IMR-90 (cell line): ENCODE results near the gene SLC25A33. TPM values are rescaled to one million over a fixed set of nuclear protein-coding genes. Genes with fewer than 3 reads are reported as not detected.

ENCODE experiments used
- ATAC-seq: fragments of 200-7000 bp; cut with Tn5 transposase; 2 replicates; pipeline ENCODE4 v1.9.1; 2020; ENCODE audit warnings: low read depth, mild to moderate bottlenecking, moderate library complexity
- BruUV-seq: library from RNA; stranded (reverse); fragments of 400-500 nt; replicated peaks from 2 replicates; lab custom pipeline; 2021; lab: Mats Ljungman, UMichigan
- CTCF ChIA-PET: fragments of 300-600 bp; formaldehyde crosslinking; extraction: SDS; loops from one replicate; lab custom pipeline; 2021; ENCODE audit warnings: antibody characterized with exemption; lab: Yijun Ruan, JAX
- POLR2A ChIA-PET: fragments of 300-600 bp; sonication (Branson Sonifier 250); formaldehyde crosslinking; loops from one replicate; lab custom pipeline; 2022; ENCODE audit warnings: antibody characterized with exemption; ENCODE audit not compliant: unreplicated experiment; lab: Charles Lee
- DNase-seq: peaks from one replicate; pipeline ENCODE4 v3.0.0; 2013
- H2AFZ ChIP-seq: replicated peaks from 2 replicates; pipeline ENCODE3; 2013; ENCODE audit warnings: low read length, mild to moderate bottlenecking; ENCODE audit not compliant: poor library complexity
- H2AK5ac ChIP-seq: 2 replicates; pipeline ENCODE4 v1.6.1; 2013; ENCODE audit warnings: low read depth, low read length, inconsistent platforms
- H2AK9ac ChIP-seq: replicated peaks from 2 replicates; pipeline ENCODE3; 2013; ENCODE audit warnings: mild to moderate bottlenecking, low read depth, low read length, moderate library complexity; ENCODE audit not compliant: poor library complexity
- H2BK120ac ChIP-seq: 2 replicates; pipeline ENCODE4 v1.6.1; 2013; ENCODE audit warnings: low read depth, low read length, inconsistent platforms
- H2BK15ac ChIP-seq: 3 replicates; pipeline ENCODE4 v1.6.1; 2013; ENCODE audit warnings: low read depth, low read length, inconsistent platforms
- H2BK20ac ChIP-seq: 2 replicates; pipeline ENCODE4 v1.6.1; 2013; ENCODE audit warnings: low read depth, mild to moderate bottlenecking, inconsistent platforms, low read length, moderate library complexity
- H2BK5ac ChIP-seq: 2 replicates; pipeline ENCODE4 v1.6.1; 2013; ENCODE audit warnings: mild to moderate bottlenecking, low read depth, low read length, inconsistent platforms; ENCODE audit not compliant: poor library complexity, severe bottlenecking
- H3K14ac ChIP-seq: replicated peaks from 2 replicates; pipeline ENCODE4 v1.6.1; 2013; ENCODE audit warnings: low read depth, low read length, inconsistent platforms
- H3K18ac ChIP-seq: 2 replicates; pipeline ENCODE4 v1.6.1; 2013; ENCODE audit warnings: low read depth, low read length, control low read depth
- H3K23ac ChIP-seq: 2 replicates; pipeline ENCODE4 v1.6.1; 2013; ENCODE audit warnings: low read depth, low read length, inconsistent platforms
- H3K27ac ChIP-seq: 2 replicates; pipeline ENCODE4 v1.5.1; 2013; ENCODE audit warnings: mild to moderate bottlenecking, control low read depth, low read length; ENCODE audit not compliant: insufficient read depth
- H3K27me3 ChIP-seq: 2 replicates; pipeline ENCODE4 v1.6.1; 2013; ENCODE audit warnings: low read length; ENCODE audit not compliant: control insufficient read depth, insufficient read depth
- H3K36me3 ChIP-seq: 2 replicates; pipeline ENCODE4 v1.6.1; 2013; ENCODE audit warnings: low read length, mixed read lengths; ENCODE audit not compliant: control insufficient read depth, insufficient read depth
- H3K4ac ChIP-seq: 2 replicates; pipeline ENCODE4 v1.6.1; 2013; ENCODE audit warnings: low read depth, low read length, inconsistent platforms
- H3K4me1 ChIP-seq: 2 replicates; pipeline ENCODE4 v1.6.1; 2013; ENCODE audit warnings: low read length, mixed read lengths; ENCODE audit not compliant: control insufficient read depth, insufficient read depth
- H3K4me2 ChIP-seq: 2 replicates; pipeline ENCODE4 v1.6.1; 2013; ENCODE audit warnings: low read depth, mild to moderate bottlenecking, control low read depth, low read length, moderate library complexity
- H3K4me3 ChIP-seq: 2 replicates; pipeline ENCODE4 v1.5.1; 2013; ENCODE audit warnings: low read depth, mild to moderate bottlenecking, control low read depth, low read length, moderate library complexity; ENCODE audit not compliant: insufficient read depth
- H3K56ac ChIP-seq: 2 replicates; pipeline ENCODE4 v1.6.1; 2013; ENCODE audit warnings: low read length, inconsistent platforms; ENCODE audit not compliant: insufficient read depth; ENCODE audit errors: extremely low read depth
- H3K79me1 ChIP-seq, 2 experiments: 2 replicates each; pipeline ENCODE4 v1.6.1; 2013; ENCODE audit warnings: low read length in 2 of 2, inconsistent platforms in 1 of 2, low read depth in 1 of 2
- H3K9ac ChIP-seq: 2 replicates; pipeline ENCODE4 v1.6.1; 2013; ENCODE audit warnings: low read depth, low read length, control low read depth
- H3K9me1 ChIP-seq: 2 replicates; pipeline ENCODE4 v1.6.1; 2013; ENCODE audit warnings: low read length, inconsistent platforms; ENCODE audit not compliant: insufficient read depth
- H3K9me3 ChIP-seq: 2 replicates; pipeline ENCODE4 v1.6.1; 2013; ENCODE audit warnings: low read length; ENCODE audit not compliant: control insufficient read depth, insufficient read depth
- H4K20me1 ChIP-seq: 2 replicates; pipeline ENCODE4 v1.6.1; 2013; ENCODE audit warnings: low read length, inconsistent platforms; ENCODE audit not compliant: insufficient read depth
- H4K5ac ChIP-seq: 2 replicates; pipeline ENCODE4 v1.6.1; 2013; ENCODE audit warnings: mild to moderate bottlenecking, low read depth, low read length, control low read depth
- H4K8ac ChIP-seq, 2 experiments: 2 replicates each; pipeline ENCODE4 v1.6.1; 2013; ENCODE audit warnings: low read depth in 2 of 2, low read length in 2 of 2, control low read depth in 1 of 2, inconsistent platforms in 1 of 2
- H4K91ac ChIP-seq: 2 replicates; pipeline ENCODE4 v1.6.1; 2013; ENCODE audit warnings: low read depth, low read length, inconsistent platforms; ENCODE audit not compliant: insufficient read depth
- BHLHE40 ChIP-seq: fragments of 150-350 bp; IDR thresholded peaks from 2 replicates; pipeline ENCODE4 v1.6.1; 2016; ENCODE audit warnings: mild to moderate bottlenecking, low read depth, low read length
- CEBPB ChIP-seq: IDR thresholded peaks from 2 replicates; pipeline ENCODE4 v1.6.1; 2012; ENCODE audit warnings: low read depth, low read length, improper control_type of control experiment
- CHD1 ChIP-seq: IDR thresholded peaks from 2 replicates; pipeline ENCODE4 v1.6.1; 2012; ENCODE audit warnings: low read depth, low read length, improper control_type of control experiment
- CTCF ChIP-seq: conservative IDR thresholded peaks from 2 replicates; pipeline ENCODE4 v1.5.1; 2012; ENCODE audit warnings: mild to moderate bottlenecking, low read depth, low read length, improper control_type of control experiment
- ELK1 ChIP-seq: fragments of 150-350 bp; IDR thresholded peaks from 2 replicates; pipeline ENCODE4 v1.6.1; 2016; ENCODE audit warnings: low read depth, mild to moderate bottlenecking, low read length, moderate library complexity, borderline replicate concordance
- FOS ChIP-seq: fragments of 150-350 bp; IDR thresholded peaks from 2 replicates; pipeline ENCODE4 v1.6.1; 2016; ENCODE audit warnings: low read depth, low read length
- MAFK ChIP-seq: IDR thresholded peaks from 2 replicates; pipeline ENCODE4 v1.6.1; 2012; ENCODE audit warnings: low read depth, low read length, improper control_type of control experiment
- MAZ ChIP-seq: IDR thresholded peaks from 2 replicates; pipeline ENCODE4 v1.6.1; 2012; ENCODE audit warnings: low read depth, mild to moderate bottlenecking, low read length, improper control_type of control experiment, moderate library complexity, borderline replicate concordance
- MXI1 ChIP-seq: IDR thresholded peaks from 2 replicates; pipeline ENCODE4 v1.6.1; 2012; ENCODE audit warnings: low read depth, mild to moderate bottlenecking, low read length, moderate library complexity, borderline replicate concordance
- NFE2L2 ChIP-seq: fragments of 150-350 bp; IDR thresholded peaks from 2 replicates; pipeline ENCODE4 v1.6.1; 2016; ENCODE audit warnings: low read depth, mild to moderate bottlenecking, low read length
- RAD21 ChIP-seq: IDR thresholded peaks from 2 replicates; pipeline ENCODE4 v1.6.1; 2012; ENCODE audit warnings: low read length, improper control_type of control experiment
- RCOR1 ChIP-seq: IDR thresholded peaks from 2 replicates; pipeline ENCODE4 v1.6.1; 2012; ENCODE audit warnings: mild to moderate bottlenecking, low read length, improper control_type of control experiment; ENCODE audit not compliant: insufficient replicate concordance
- RFX5 ChIP-seq: IDR thresholded peaks from 2 replicates; pipeline ENCODE4 v1.8.0; 2012; ENCODE audit warnings: low read depth, mild to moderate bottlenecking, low read length, moderate library complexity
- SMC3 ChIP-seq: fragments of 150-350 bp; IDR thresholded peaks from 2 replicates; pipeline ENCODE4 v1.6.1; 2016; ENCODE audit warnings: low read depth, mild to moderate bottlenecking, antibody characterized with exemption, low read length, moderate library complexity
- WGBS, 2 experiments: methylation state at CpG; one replicate each; pipeline versions ENCODE4 v1.1.5 to v1.1.7; 2013; ENCODE audit warnings: missing lambda C conversion rate in 2 of 2; ENCODE audit not compliant: insufficient read length in 1 of 2; ENCODE audit errors: extremely low coverage in 2 of 2; 5-methylcytosine and 5-hydroxymethylcytosine counted together
- dilution Hi-C: fragments of 300-500 bp; cut with HindIII; formaldehyde crosslinking; loops from one replicate; pipeline ENCODE4 v1.14.3; 2018; ENCODE audit warnings: low sequenced_read_pairs; ENCODE audit not compliant: unreplicated experiment
- in situ Hi-C: fragments of 300-500 bp; cut with MboI; formaldehyde crosslinking; loops from 3 replicates; pipeline ENCODE4 v1.14.3; 2019; ENCODE audit warnings: low sequenced_read_pairs, inconsistent platforms, mixed read lengths
- intact Hi-C: fragments of 100-400 bp; cut with micrococcal nuclease; formaldehyde crosslinking; loops from 2 replicates; pipeline ENCODE4 v1.10.0; 2022
- polyA plus RNA-seq, 3 experiments: library from polyadenylated mRNA; depleted of rRNA; stranded (reverse); fragments of >200 nt; gene quantifications; 2 replicates each; pipeline ENCODE4 v1.2.3, GENCODE V29; 2012; ENCODE audit warnings: low replicate concordance in 1 of 3
- total RNA-seq: library from RNA; depleted of rRNA; stranded (reverse); fragments of >200 nt; gene quantifications from 2 replicates; pipeline ENCODE4 v1.2.3, GENCODE V29; 2012

Gene SLC25A33
- total and polyA plus RNA-seq, 2 of the 4 experiments (the other 2 are of a cell fraction), result 2.5 to 3.0 TPM

- no peak for TF ChIP-seq SMC3
- no peak for TF ChIP-seq MAZ
- no peak for TF ChIP-seq MXI1
- no peak for TF ChIP-seq RAD21
- TF ChIP-seq ELK1, result no peak
- no peak for TF ChIP-seq RCOR1
- TF ChIP-seq FOS, result no peak
- no peak for TF ChIP-seq BHLHE40
- no peak for TF ChIP-seq MAFK
- TF ChIP-seq CEBPB, result no peak
- no peak for TF ChIP-seq CTCF
- no peak for TF ChIP-seq NFE2L2
- no peak for TF ChIP-seq CHD1
- TF ChIP-seq RFX5, result no peak
- H3K18ac ChIP-seq, result no peak overlapping the region
- peak overlapping the region; percentile 32 for H2AFZ ChIP-seq
- peaks cover 12% of the 10 kb centered on the region for H3K27me3 ChIP-seq
- no peak overlapping the region for H2BK20ac ChIP-seq
- no peak overlapping the region for H3K14ac ChIP-seq
- WGBS, 2 experiments, result 13% methylated on average over 3 of the region's 8 CpGs; no CpG with 5 or more reads in 1 of the 2 experiments
- ChIA-PET POLR2A (no interaction called here), CTCF (no interaction called here)
- dilution Hi-C loops (no loop called here), intact Hi-C loops (no loop called here), in situ Hi-C loops (no loop called here)
- H2AK5ac ChIP-seq, result no peak overlapping the region
- no peak overlapping the region for H2BK15ac ChIP-seq
- no peak overlapping the region for H2BK120ac ChIP-seq
- ATAC-seq (no peak), DNase-seq (no peak)
- H4K8ac ChIP-seq, result no peak overlapping the region
- no peak overlapping the region for H2AK9ac ChIP-seq
- H3K9me1 ChIP-seq, result no peaks in the 10 kb centered on the region
- H3K4me2 ChIP-seq, result no peak overlapping the region
- no peak overlapping the region for H3K4ac ChIP-seq
- H3K56ac ChIP-seq, result no peak overlapping the region
- H3K23ac ChIP-seq, result no peak overlapping the region
- no peak overlapping the region for H3K27ac ChIP-seq
- no peak overlapping the region for H4K5ac ChIP-seq
- H3K4me1 ChIP-seq, result no peaks in the 10 kb centered on the region
- H3K4me3 ChIP-seq, result no peak overlapping the region
- 0 out of 2 replicates have a peak, but pooled peaks cover 3% of the 10 kb centered on the region for H3K9me3 ChIP-seq
- no peak overlapping the region for H3K9ac ChIP-seq
- H4K20me1 ChIP-seq, result no peaks in the 10 kb centered on the region
- BruUV-seq, result no TSS peak
- no peaks in the 10 kb centered on the region for H3K36me3 ChIP-seq
- H2BK5ac ChIP-seq, result no peak overlapping the region
- no peak overlapping the region for H4K91ac ChIP-seq
- H3K79me1 ChIP-seq, result no peaks in the 10 kb centered on the region
Measured at GRCh38 chr1:9520411-9520810, 18.9 kb upstream of the SLC25A33 start.
